GM20000 (cell line): Measurements from ENCODE around the gene SEMA3A.
"Not testable (repeated sequence)": the region's sequence is repeated elsewhere in the genome, so short reads cannot be mapped to it uniquely, and the experiment has no call there.

Experiments
- DNase-seq: peaks from one replicate; pipeline ENCODE4 v3.0.0; 2012; ENCODE audit warnings: low spot score
- TF ChIP-seq, protein P1 (sequence below): IDR thresholded peaks from 2 replicates; pipeline ENCODE4 v1.5.1; 2012; ENCODE audit warnings: mild to moderate bottlenecking, control low read depth; ENCODE audit errors: extremely low read depth, missing control alignments

Gene SEMA3A

GRCh38 chr7:84228526-84228925 is 33.9 kb upstream of the SEMA3A start:
- DNase-seq: no peak
- TF ChIP-seq, protein P1, sequence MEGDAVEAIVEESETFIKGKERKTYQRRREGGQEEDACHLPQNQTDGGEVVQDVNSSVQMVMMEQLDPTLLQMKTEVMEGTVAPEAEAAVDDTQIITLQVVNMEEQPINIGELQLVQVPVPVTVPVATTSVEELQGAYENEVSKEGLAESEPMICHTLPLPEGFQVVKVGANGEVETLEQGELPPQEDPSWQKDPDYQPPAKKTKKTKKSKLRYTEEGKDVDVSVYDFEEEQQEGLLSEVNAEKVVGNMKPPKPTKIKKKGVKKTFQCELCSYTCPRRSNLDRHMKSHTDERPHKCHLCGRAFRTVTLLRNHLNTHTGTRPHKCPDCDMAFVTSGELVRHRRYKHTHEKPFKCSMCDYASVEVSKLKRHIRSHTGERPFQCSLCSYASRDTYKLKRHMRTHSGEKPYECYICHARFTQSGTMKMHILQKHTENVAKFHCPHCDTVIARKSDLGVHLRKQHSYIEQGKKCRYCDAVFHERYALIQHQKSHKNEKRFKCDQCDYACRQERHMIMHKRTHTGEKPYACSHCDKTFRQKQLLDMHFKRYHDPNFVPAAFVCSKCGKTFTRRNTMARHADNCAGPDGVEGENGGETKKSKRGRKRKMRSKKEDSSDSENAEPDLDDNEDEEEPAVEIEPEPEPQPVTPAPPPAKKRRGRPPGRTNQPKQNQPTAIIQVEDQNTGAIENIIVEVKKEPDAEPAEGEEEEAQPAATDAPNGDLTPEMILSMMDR: no peak

DNA sequence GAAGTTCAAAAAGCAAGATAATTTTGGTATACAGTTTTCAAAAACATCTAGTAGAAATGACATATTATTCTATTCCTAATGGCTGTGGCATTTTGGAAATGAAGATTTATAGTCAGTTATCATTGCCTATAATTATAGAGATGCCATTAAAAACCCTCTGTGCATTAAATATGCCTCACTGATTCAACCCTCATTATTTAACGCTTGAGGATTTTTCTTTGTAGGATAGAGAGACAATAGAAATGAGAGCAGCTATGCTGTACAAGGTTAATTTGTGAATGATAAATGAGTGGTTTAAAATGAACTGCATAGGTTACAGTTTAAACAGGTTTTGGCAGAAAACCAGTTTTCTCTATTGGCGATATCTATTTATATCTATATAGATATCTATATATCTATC is 32.2 kb upstream of the SEMA3A start:
- TF ChIP-seq, protein P1: no peak
- DNase-seq: no peak

DNA sequence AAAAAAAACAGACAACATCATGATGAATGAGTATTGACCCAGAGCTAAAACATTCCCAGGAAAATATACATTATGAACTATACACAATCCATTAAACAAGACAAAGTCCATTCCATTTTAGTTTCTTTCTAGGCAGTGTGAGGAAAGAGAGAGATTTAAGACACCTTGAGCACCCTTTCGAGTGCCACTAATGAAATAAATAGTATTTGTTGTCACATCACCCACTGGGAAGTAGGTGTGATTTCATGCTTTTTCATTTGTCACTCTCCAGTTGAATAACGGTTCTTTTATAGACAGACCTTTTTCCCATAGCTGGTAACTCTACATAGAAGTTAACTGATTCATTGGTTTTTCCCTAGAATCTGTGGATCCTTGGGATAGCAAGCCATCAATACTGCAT is 29.9 kb upstream of the SEMA3A start:
- TF ChIP-seq, protein P1: no peak

DNA sequence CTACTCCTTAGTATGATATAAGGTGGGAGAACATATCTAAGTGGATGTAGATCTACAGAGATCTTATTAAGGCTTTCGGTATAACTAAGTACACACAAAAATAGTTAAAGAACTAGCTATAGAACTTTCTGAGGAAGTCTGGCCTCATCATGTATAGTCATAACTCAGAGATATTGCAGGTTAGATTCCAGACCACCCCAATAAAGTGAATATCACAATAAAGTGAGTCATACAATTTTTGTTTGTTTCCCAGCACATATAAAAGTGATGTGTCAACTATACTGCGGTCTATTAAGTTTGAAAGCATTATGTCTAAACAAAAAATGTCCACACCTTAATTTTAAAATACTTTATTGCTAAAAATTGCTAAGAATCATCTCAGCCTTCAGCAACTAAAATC is 24.7 kb upstream of the SEMA3A start:
- TF ChIP-seq, protein P1: no peak
- no peak for DNase-seq

More for the DNA sequence above, 29.9 kb upstream of the SEMA3A start:
- DNase-seq: no peak

DNA sequence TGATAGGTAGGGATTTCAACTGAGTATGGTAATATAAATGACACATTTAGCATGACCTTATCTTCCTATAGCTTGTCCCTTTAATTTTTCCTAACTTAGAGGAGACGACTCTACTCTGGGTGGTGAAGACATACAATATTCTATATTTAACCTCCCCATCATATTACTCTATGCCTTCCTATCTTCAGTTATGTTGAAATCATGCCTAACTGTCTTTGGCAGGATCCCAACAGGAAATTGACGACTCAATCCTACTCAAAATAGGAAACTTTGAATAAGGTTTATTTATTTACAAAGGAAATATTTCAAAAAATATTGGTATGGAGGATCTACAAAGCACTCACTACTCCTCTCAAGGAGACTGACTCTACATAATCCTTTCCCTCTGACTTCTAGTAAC is 24.1 kb upstream of the SEMA3A start:
- TF ChIP-seq, protein P1: no peak
- DNase-seq: no peak

GRCh38 chr7:84216472-84216871 is 21.9 kb upstream of the SEMA3A start:
- TF ChIP-seq, protein P1: no peak

DNA sequence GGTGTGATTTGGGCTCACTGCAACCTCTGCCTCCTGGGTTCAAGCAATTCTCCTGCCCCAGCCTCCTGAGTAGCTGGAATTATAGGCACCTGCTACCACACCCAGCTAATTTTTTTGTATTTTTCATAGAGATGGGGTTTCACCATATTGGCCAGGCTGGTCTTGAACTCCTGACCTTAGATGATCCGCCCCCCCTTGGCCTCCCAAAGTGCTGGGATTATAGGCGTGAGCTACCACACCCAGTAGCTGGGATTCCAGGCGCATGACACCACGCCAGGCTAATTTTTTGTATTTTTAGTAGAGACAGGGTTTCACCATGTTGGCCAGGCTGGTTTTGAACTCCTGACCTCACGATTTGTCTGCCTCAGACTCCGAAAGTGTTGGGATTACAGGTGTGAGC is 20.2 kb upstream of the SEMA3A start:
- not testable (repeated sequence) for DNase-seq

More at GRCh38 chr7:84216472-84216871, 21.9 kb upstream of the SEMA3A start:
- no peak for DNase-seq

DNA sequence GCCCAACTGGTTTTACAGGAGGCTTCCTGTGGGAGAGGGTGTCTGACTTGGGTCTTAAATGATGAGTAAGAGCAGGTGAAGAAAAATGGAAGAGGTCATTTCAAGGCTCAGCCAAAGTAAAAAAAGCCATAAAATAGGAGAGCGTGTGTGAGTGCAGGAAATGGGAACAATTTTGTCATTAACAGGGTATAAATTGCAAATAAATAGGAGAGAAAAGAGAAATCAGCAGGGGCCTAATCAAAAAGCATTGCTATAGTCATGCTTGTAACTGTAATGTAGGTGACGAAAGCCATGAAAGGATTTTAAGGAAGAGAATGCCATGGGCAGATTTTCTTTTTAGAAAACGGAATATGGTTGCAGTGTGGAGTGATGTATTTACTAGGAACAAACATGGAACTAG is 15.7 kb upstream of the SEMA3A start:
- DNase-seq: no peak
- TF ChIP-seq, protein P1: no peak
